GM23338 (cell line): ENCODE measurements around the gene ZPBP.

ENCODE experiments used
- CREB1 ChIP-seq: fragments of 250-450 bp; sonication (Bioruptor Pico); IDR thresholded peaks from 2 replicates; pipeline ENCODE4 v1.5.0; 2020; ENCODE audit warnings: low read depth, mild to moderate bottlenecking, moderate library complexity
- CTCF ChIP-seq, 2 experiments: fragments of 200-600 bp in 1 of 2; sonication (generic) in 1 of 2; conservative IDR thresholded peaks; 2 replicates each; pipeline versions ENCODE4 v1.5.1 to v1.6.1; 2016 to 2017; ENCODE audit warnings: antibody characterized with exemption in 2 of 2, low read depth in 2 of 2, mild to moderate bottlenecking in 2 of 2, moderate library complexity in 1 of 2
- EZH2 ChIP-seq: fragments of 200-600 bp; sonication (generic); IDR thresholded peaks from one replicate; pipeline ENCODE4 v1.8.0; 2017; ENCODE audit warnings: antibody characterized with exemption, mild to moderate bottlenecking, low read depth; ENCODE audit not compliant: unreplicated experiment
- EZH2phosphoT487 ChIP-seq: fragments of 200-600 bp; sonication (generic); IDR thresholded peaks from one replicate; pipeline ENCODE4 v1.8.1; 2018; ENCODE audit warnings: antibody characterized with exemption; ENCODE audit not compliant: unreplicated experiment
- JUNB ChIP-seq: IDR thresholded peaks from one replicate; pipeline ENCODE4 v1.6.1; 2016; ENCODE audit warnings: antibody characterized with exemption; ENCODE audit not compliant: unreplicated experiment
- POLR2AphosphoS5 ChIP-seq: IDR thresholded peaks from 2 replicates; pipeline ENCODE4 v1.6.1; 2016; ENCODE audit warnings: antibody characterized with exemption, low read depth
- ZNF114 ChIP-seq: fragments of 250-450 bp; sonication (Bioruptor Pico); IDR thresholded peaks from 2 replicates; pipeline ENCODE4 v1.5.0; 2020; ENCODE audit warnings: mild to moderate bottlenecking, moderate library complexity
- TF ChIP-seq, protein P1 (sequence below): IDR thresholded peaks from one replicate; pipeline ENCODE4 v1.6.1; 2018; ENCODE audit warnings: antibody characterized with exemption; ENCODE audit not compliant: unreplicated experiment

DNA sequence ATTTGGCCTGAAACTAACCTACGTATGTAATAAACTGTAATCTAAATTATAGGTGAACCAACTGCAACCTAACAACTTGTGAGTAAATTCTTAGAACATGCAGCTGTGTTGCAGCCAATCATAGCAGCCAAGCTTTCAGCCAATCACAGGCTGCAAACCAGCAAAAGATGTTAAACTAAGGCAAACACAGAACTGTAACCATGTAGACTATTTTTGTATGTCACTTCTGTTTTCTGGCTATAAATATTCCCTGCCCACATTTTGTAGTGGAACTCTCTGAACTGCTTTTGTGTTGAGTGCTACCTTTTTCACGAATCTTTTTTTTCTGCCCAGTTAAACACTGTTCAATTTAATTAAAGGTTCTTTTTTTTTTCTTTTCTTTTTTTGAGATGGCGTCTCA, 28.2 kb upstream of the ZPBP start:
- TF ChIP-seq CTCF (conservative IDR thresholded peaks at IDR 0.05; ENCODE audit: low read depth in 2 of 2), result no peak
- no peak for TF ChIP-seq POLR2AphosphoS5
- no peak for TF ChIP-seq CREB1 (CRISPR knock-in tag)
- TF ChIP-seq, protein P1, sequence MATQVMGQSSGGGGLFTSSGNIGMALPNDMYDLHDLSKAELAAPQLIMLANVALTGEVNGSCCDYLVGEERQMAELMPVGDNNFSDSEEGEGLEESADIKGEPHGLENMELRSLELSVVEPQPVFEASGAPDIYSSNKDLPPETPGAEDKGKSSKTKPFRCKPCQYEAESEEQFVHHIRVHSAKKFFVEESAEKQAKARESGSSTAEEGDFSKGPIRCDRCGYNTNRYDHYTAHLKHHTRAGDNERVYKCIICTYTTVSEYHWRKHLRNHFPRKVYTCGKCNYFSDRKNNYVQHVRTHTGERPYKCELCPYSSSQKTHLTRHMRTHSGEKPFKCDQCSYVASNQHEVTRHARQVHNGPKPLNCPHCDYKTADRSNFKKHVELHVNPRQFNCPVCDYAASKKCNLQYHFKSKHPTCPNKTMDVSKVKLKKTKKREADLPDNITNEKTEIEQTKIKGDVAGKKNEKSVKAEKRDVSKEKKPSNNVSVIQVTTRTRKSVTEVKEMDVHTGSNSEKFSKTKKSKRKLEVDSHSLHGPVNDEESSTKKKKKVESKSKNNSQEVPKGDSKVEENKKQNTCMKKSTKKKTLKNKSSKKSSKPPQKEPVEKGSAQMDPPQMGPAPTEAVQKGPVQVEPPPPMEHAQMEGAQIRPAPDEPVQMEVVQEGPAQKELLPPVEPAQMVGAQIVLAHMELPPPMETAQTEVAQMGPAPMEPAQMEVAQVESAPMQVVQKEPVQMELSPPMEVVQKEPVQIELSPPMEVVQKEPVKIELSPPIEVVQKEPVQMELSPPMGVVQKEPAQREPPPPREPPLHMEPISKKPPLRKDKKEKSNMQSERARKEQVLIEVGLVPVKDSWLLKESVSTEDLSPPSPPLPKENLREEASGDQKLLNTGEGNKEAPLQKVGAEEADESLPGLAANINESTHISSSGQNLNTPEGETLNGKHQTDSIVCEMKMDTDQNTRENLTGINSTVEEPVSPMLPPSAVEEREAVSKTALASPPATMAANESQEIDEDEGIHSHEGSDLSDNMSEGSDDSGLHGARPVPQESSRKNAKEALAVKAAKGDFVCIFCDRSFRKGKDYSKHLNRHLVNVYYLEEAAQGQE, result no peak
- no peak for TF ChIP-seq EZH2
- TF ChIP-seq JUNB, result no peak
- TF ChIP-seq ZNF114 (CRISPR knock-in tag), result no peak
- TF ChIP-seq EZH2phosphoT487, result no peak
